ENCODE data around the gene FAM43A. TPM values are rescaled to one million over a fixed set of nuclear protein-coding genes. Genes with fewer than 3 reads are reported as not detected.

The FAM43A gene
- polyA plus RNA-seq, 1 donor: 3.7 TPM

Other genes with a start within 250 kb of the FAM43A start
- gene ATP13A3, start 198.9 kb upstream of the FAM43A start, polyA plus RNA-seq (ENCODE audit: insufficient read length): 124 TPM
- 22.6 TPM for gene TMEM44, start 52.5 kb upstream of the FAM43A start, polyA plus RNA-seq (ENCODE audit: insufficient read length)
- gene LSG1, start 13.7 kb upstream of the FAM43A start, polyA plus RNA-seq (ENCODE audit: insufficient read length): 99.2 TPM

Data from left kidney (tissue), 1 donor.